Aorta (tissue), 5 donors: ENCODE measurements around the gene KCNAB2. TPM values are rescaled to one million over a fixed set of nuclear protein-coding genes. Genes with fewer than 3 reads are reported as not detected.

ENCODE experiments used
- ATAC-seq: fragments of 200-7000 bp; cut with Tn5 transposase; one replicate; pipeline ENCODE4 v1.9.1; 2022; ENCODE audit warnings: moderate library complexity; ENCODE audit not compliant: low FRiP score
- DNase-seq, 2 donors: peaks; one replicate each; pipeline ENCODE4 v3.0.0-alpha.2; 2020
- H3K27ac ChIP-seq, 2 donors: one replicate each; pipeline ENCODE4 v1.5.1; 2013; ENCODE audit warnings: low read length in 2 of 2, mild to moderate bottlenecking in 2 of 2, moderate library complexity in 2 of 2, control low read depth in 1 of 2, inconsistent platforms in 1 of 2, low read depth in 1 of 2
- H3K27me3 ChIP-seq, 2 donors: one replicate each; pipeline ENCODE4 v1.6.1; 2013; ENCODE audit warnings: control low read depth in 1 of 2, low read length in 1 of 2, mild to moderate bottlenecking in 1 of 2, moderate library complexity in 1 of 2; ENCODE audit not compliant: insufficient read depth in 2 of 2, control insufficient read depth in 1 of 2
- H3K36me3 ChIP-seq, 2 donors: one replicate each; pipeline ENCODE4 v1.6.1; 2013; ENCODE audit warnings: control low read depth in 1 of 2, low read length in 1 of 2, mild to moderate bottlenecking in 1 of 2; ENCODE audit not compliant: insufficient read depth in 2 of 2, control insufficient read depth in 1 of 2
- H3K4me1 ChIP-seq, 2 donors: one replicate each; pipeline ENCODE4 v1.6.1; 2013; ENCODE audit warnings: low read length in 2 of 2, control low read depth in 1 of 2, mild to moderate bottlenecking in 1 of 2, moderate library complexity in 1 of 2; ENCODE audit not compliant: insufficient read depth in 2 of 2, control insufficient read depth in 1 of 2
- H3K4me3 ChIP-seq, 2 donors: one replicate each; pipeline ENCODE4 v1.5.1; 2013; ENCODE audit warnings: low read length in 2 of 2, control low read depth in 1 of 2, mild to moderate bottlenecking in 1 of 2
- H3K9me3 ChIP-seq: one replicate; pipeline ENCODE4 v1.6.1; 2013; ENCODE audit warnings: mild to moderate bottlenecking, low read length; ENCODE audit not compliant: control insufficient read depth
- WGBS, 2 donors: extraction: QIAGEN DNeasy Blood & Tissue Kit; methylation state at CpG; one replicate each; pipeline ENCODE4 v1.1.7; 2013; 5-methylcytosine and 5-hydroxymethylcytosine counted together
- intact Hi-C, 2 donors: fragments of 100-400 bp; cut with DNase I; formaldehyde crosslinking; loops; one replicate each; pipeline versions ENCODE4 v1.14.2 to v1.15.0; 2022
- polyA plus RNA-seq, 2 donors: library from polyadenylated mRNA; stranded (reverse); fragments of 200-250 nt; gene quantifications; one replicate each; pipeline ENCODE4 v1.2.3, GENCODE V29; 2013
- total RNA-seq, 2 donors: library from RNA; stranded (reverse); fragmentation: NEBNext Ultra II Directional; extraction: Animal tissue kit (Norgen Biotek cat#: 25700); gene quantifications; one replicate each; pipeline ENCODE4 v1.2.1, GENCODE V29; 2021
- donor health status: healthy with polysubstance abuse.
- donor health status: Bipolar disorder and iron deficiency.
- donor health status: DM: no; HTN: no; CAD: no.
- donor health status: DM: no; HTN: no; CAD: no.
- donor health status: DM: yes; HTN: yes; CAD: no.

KCNAB2 gene
- total and polyA plus RNA-seq, 4 donors = 5.5 to 36.2 (median 11.9) TPM

DNA sequence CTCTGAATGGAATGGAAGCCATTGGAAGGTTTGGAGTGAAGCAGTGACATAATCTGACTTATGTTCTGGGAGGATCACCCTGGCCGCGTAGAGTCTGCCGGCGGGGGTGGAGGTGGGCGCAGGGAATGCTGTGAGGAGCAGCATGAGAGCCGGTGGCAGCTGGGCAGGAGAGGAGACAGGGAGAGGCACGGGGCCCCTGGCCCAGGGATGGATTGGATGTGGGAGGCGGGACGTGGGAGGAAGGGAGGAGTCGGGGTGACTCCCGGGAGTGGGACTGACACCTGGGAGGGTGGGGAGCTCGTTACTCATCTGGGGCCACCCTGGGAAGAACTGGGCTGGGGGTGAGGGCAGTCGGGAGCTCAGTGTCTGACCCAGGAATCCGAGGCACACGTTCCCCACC lies 10.4 kb upstream of the KCNAB2 start:
- Histone ChIP-seq H3K27me3 (no peaks in the 10 kb centered on the region), H3K4me3 (no peak overlapping the region), H3K4me1 (no peaks in the 10 kb centered on the region), H3K27ac (no peak overlapping the region), H3K9me3 (no peaks in the 10 kb centered on the region), H3K36me3 (no peaks in the 10 kb centered on the region)
- intact Hi-C loops = no loop called here
- DNase-seq (no peak), ATAC-seq (no peak)
- 52 to 68% methylated on average over 14 to 15 of the region's 15 CpGs for WGBS, 2 donors

- no peaks in the 10 kb centered on the region for H3K4me1 ChIP-seq
- no peak for ATAC-seq
- no peaks in the 10 kb centered on the region for H3K9me3 ChIP-seq
- H3K27ac ChIP-seq = no peak overlapping the region
- no peaks in the 10 kb centered on the region for H3K36me3 ChIP-seq
- 72 to 77% methylated on average over 12 of the region's 12 CpGs for WGBS, 2 donors
- intact Hi-C loops = no loop called here
- H3K27me3 ChIP-seq = no peaks in the 10 kb centered on the region
- DNase-seq = no peak
- H3K4me3 ChIP-seq = no peak overlapping the region
Observed at GRCh38 chr1:6035719-6036118, 10.0 kb upstream of the KCNAB2 start.

DNA sequence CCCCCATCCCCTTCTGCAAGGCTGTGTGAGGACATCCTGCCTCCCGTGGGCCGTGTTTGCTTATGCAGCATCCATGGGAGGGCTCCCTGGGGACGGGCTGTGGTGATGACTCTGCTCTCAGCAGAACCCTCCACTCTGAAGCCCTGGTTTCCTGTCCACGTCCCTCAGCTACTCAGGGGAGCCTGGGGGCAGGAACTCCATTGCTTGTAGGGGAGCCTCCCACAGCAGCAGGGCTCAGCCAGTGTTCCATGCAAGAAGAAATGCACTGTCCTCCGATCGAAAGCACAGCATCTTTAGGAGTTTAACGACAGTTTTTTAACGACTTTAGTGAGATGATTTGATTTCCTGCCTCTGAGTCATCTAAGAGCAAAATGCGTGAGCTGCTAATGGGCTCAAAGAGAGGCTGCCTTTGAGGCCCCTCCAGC lies 8.3 kb upstream of the KCNAB2 start:
- Histone ChIP-seq H3K4me1 (no peaks in the 10 kb centered on the region), H3K36me3 (no peaks in the 10 kb centered on the region), H3K27me3 (no peaks in the 10 kb centered on the region), H3K27ac (no peak overlapping the region), H3K9me3 (no peaks in the 10 kb centered on the region), H3K4me3 (no peak overlapping the region)
- ATAC-seq (no peak), DNase-seq (no peak)
- intact Hi-C loops = no loop called here
- 31 to 42% methylated on average over 9 of the region's 9 CpGs for WGBS, 2 donors

DNA sequence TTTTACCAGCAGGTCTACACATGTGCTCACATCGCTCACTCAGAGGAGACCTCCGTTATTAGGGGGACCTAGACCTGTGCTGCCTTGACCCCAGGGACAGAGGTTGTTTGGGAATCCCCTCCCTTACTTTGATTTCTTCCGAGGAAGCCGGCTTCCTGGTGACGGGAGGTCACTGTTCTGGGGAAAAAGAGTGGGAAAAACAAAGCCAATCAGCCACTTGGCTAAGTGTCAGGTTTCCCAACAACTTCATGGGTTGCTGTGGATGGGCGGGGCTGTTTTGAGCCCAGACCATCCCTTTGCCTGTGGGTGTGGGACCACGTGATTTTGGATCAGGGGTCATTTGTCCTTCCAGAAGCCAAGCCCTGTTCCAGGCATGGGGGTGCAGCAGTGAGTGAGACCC lies 7.1 kb upstream of the KCNAB2 start:
- ATAC-seq = no peak
- intact Hi-C loops = no loop called here
- 54 to 66% methylated on average over 7 of the region's 7 CpGs for WGBS, 2 donors

GRCh38 chr1:6039031-6039430 lies 6.7 kb upstream of the KCNAB2 start:
- Histone ChIP-seq H3K4me3 (no peak overlapping the region), H3K27ac (no peak overlapping the region), H3K9me3 (no peaks in the 10 kb centered on the region), H3K36me3 (no peaks in the 10 kb centered on the region), H3K27me3 (no peaks in the 10 kb centered on the region), H3K4me1 (no peaks in the 10 kb centered on the region)
- WGBS, 2 donors = 84 to 88% methylated on average over 15 of the region's 15 CpGs
- ATAC-seq = no peak
- intact Hi-C loops = no loop called here
- DNase-seq = no peak

More for the DNA sequence above, 7.1 kb upstream of the KCNAB2 start:
- H3K9me3 ChIP-seq = no peaks in the 10 kb centered on the region
- H3K27me3 ChIP-seq = no peaks in the 10 kb centered on the region
- no peak overlapping the region for H3K4me3 ChIP-seq
- no peaks in the 10 kb centered on the region for H3K36me3 ChIP-seq
- DNase-seq = no peak
- H3K4me1 ChIP-seq = no peaks in the 10 kb centered on the region
- no peak overlapping the region for H3K27ac ChIP-seq

GRCh38 chr1:6040444-6040843 lies 5.2 kb upstream of the KCNAB2 start:
- WGBS, 2 donors = 79 to 88% methylated on average over 15 of the region's 15 CpGs
- intact Hi-C loops = no loop called here
- Histone ChIP-seq H3K4me1 (no peaks in the 10 kb centered on the region), H3K27me3 (no peaks in the 10 kb centered on the region), H3K27ac (no peak overlapping the region), H3K36me3 (no peaks in the 10 kb centered on the region), H3K4me3 (no peak overlapping the region), H3K9me3 (no peaks in the 10 kb centered on the region)
- DNase-seq (no peak), ATAC-seq (no peak)

GRCh38 chr1:6040861-6041415 lies 4.8 kb upstream of the KCNAB2 start:
- no peaks in the 10 kb centered on the region for H3K9me3 ChIP-seq
- H3K27me3 ChIP-seq = no peaks in the 10 kb centered on the region
- intact Hi-C loops = no loop called here
- H3K27ac ChIP-seq = no peak overlapping the region
- ATAC-seq = no peak
- no peaks in the 10 kb centered on the region for H3K36me3 ChIP-seq
- H3K4me1 ChIP-seq = no peaks in the 10 kb centered on the region
- DNase-seq = no peak
- no peak overlapping the region for H3K4me3 ChIP-seq
- WGBS, 2 donors = 88 to 90% methylated on average over 22 of the region's 22 CpGs

GRCh38 chr1:6041432-6042062 lies 4.1 kb upstream of the KCNAB2 start:
- H3K4me3 ChIP-seq = no peak overlapping the region
- DNase-seq (no peak), ATAC-seq (no peak)
- WGBS, 2 donors = 54% methylated on average over 20 of the region's 20 CpGs
- H3K27me3 ChIP-seq = no peaks in the 10 kb centered on the region
- no peak overlapping the region for H3K27ac ChIP-seq
- H3K9me3 ChIP-seq = no peaks in the 10 kb centered on the region
- no peaks in the 10 kb centered on the region for H3K36me3 ChIP-seq
- H3K4me1 ChIP-seq = no peaks in the 10 kb centered on the region
- intact Hi-C loops = no loop called here

- Histone ChIP-seq H3K36me3 (no peaks in the 10 kb centered on the region), H3K27me3 (no peaks in the 10 kb centered on the region), H3K4me3 (no peak overlapping the region), H3K4me1 (no peaks in the 10 kb centered on the region), H3K27ac (no peak overlapping the region), H3K9me3 (no peaks in the 10 kb centered on the region)
- ATAC-seq = no peak
- intact Hi-C loops = no loop called here
- DNase-seq = no peak
- 92% methylated on average over 5 of the region's 5 CpGs for WGBS, 2 donors
Observed at GRCh38 chr1:6043561-6043960, 2.1 kb upstream of the KCNAB2 start.
